ENCODE data around the gene CKS2. TPM values are rescaled to one million over a fixed set of nuclear protein-coding genes. Genes with fewer than 3 reads are reported as not detected.
"Not testable (repeated sequence)": the region's sequence is repeated elsewhere in the genome, so short reads cannot be mapped to it uniquely, and the experiment has no call there.

The CKS2 gene
- total RNA-seq, result 170 TPM

DNA sequence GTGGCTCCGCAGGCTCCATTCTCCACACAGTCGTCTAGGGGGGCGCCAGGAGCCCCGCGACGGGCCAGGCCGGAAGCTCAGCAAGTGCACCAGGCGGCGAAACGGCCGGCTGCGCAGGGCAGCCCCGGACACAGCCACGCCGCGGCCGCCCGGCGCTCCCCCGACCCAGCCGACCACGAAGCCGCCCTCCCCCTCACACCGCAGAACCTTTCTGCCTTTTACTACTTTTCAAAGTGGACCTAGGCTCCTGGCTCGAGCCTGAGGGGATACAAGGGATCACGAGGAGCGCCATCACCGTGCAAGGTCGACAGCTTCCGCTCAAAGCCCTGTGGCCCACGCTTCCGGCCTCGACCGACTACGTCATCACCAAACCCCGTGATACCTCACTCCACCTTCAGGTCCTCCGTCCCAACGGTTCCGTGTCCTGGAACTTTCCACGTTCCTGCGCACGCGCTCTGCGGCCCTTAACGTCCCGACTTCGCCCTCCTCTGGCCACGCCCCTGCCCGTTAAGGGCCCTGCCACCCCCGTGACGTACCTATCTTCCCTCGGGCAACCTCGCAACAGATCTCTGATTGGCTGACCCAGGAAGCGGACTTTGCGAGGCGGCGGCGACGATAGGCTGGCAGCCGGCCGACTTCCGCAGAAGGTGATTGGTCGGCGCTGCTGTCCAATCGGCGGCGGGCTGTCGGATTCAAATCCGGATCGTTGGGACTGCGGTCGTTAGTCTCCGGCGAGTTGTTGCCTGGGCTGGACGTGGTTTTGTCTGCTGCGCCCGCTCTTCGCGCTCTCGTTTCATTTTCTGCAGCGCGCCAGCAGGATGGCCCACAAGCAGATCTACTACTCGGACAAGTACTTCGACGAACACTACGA, at the start of gene CKS2:
TSS of gene CKS2 (plus strand) at position 721 of the 871 bp plus-strand sequence. CDS start at position 819, 98 bp downstream.
- DNase-seq (ENCODE audit: low read depth in 2 of 3, low spot score in 2 of 3), result peak; percentile 99 to 100 (median 100)

DNA sequence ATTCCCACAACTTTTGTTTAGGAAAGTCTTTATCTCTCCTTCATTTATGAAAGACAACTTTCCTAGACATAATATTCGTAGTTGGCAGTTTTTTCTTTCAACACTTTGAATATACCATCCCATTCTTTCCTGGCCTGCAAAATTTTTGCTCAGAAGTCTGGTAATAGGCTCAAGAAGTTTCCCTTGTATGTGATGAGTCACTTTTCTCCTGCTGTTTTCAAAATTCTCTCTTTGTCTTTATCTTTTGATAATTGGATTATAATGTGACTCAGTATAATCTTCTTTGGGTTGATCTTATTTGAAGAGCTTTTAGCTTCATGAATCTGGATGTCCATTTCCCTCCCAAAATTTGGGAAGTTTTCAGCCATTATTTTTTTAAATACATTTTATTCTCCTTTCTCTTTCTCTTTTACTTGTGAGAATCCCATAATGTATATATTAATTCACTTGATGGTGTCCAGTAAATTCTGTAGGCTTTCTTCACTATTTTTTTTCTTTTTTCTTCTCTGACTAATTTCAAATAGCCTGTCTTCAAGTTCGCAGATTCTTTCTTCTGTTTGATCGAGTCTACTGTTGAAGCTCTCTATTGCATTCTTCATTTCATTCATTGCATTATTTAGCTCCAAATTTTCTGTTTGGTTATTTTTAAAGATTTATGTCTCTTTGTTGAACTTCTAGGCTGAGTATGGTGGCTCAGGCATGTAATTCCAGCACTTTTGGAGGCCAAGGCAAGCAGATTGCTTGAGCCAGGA, 37.3 kb upstream of the CKS2 start:
- no peak for DNase-seq (ENCODE audit: low read depth in 2 of 3, low spot score in 2 of 3)

DNA sequence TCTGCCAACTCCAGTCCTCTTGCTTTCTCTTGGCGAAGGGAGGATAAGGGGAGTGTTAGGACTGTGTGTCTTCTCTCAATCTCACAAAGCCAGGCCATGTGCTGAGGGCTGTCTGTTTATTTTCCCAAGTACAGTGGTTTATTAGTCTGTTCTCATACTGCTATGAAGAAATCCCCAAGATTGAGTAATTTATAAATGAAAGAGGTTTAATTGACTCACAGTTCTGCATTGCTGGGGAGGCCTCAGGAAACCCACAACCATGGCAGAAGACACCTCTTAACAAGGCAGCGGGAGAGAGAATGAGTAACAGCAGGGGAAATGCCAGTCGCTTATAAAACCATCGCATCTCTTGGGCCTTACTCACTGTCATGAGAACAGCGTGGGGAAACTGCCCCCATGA, 36.2 kb upstream of the CKS2 start:
- DNase-seq (ENCODE audit: low read depth in 2 of 3, low spot score in 2 of 3), result no peak

DNA sequence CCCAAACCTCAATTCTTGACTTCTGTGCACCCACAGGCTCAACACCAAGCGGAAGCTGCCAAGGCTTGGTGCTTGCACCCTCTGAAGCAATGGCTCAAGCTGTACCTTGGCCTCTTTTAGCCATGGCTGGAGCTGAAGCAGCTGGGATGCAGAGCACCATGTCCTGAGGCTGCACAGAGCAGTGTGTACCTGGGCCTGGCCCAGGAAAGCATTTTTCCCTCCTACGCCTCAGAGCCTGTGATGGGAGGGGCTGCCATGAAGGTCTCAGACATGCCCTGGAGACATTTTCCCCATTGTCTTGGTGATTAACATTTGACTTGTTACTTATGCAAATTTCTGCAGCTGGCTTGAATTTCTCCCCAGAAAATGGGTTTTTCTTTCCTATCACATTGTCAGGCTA, 35.0 kb upstream of the CKS2 start:
- DNase-seq (ENCODE audit: low read depth in 2 of 3, low spot score in 2 of 3), result not testable (repeated sequence)

DNA sequence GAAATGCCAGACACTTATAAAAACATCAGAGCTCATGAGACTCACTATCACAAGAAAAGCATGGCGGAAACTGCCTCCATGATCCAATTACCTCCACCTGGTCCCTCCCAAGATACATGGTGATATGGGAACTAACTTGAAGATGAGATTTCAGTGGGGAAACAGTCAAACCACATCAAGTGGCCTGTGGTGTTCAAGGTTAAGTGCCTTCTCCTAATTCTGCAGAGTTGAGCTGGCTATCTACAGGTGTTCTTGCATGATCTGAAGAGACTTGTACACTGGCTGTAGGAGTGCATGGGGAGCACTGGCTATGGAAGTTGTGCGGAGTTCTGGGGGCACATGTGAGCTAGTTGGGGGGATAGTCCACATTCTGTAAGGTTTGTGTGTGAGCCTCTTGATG, 34.0 kb upstream of the CKS2 start:
- DNase-seq (ENCODE audit: low read depth in 2 of 3, low spot score in 2 of 3), result no peak

DNA sequence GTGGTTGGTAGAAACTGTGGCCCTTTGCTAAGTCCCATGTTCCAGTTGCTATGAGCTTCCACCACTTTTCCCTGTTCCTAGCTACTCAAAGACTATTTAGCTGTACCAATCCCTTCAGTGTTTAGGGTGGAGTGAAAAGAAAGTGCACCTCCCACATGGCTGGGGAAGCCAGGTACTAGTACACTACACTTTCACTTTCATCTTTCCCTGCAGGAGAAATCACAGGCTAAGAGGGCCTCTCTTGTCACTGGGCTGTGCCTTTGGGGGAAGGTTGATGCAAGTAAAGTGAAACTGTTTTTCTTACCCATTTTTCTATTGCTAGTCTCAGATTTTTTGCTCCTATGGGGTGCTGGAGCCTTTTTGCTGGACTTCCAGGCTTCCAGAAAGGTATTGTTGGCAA, 33.5 kb upstream of the CKS2 start:
- peak in 2 of 3 donors; percentile 5 to 46 for DNase-seq (ENCODE audit: low read depth in 2 of 3, low spot score in 2 of 3)

DNA sequence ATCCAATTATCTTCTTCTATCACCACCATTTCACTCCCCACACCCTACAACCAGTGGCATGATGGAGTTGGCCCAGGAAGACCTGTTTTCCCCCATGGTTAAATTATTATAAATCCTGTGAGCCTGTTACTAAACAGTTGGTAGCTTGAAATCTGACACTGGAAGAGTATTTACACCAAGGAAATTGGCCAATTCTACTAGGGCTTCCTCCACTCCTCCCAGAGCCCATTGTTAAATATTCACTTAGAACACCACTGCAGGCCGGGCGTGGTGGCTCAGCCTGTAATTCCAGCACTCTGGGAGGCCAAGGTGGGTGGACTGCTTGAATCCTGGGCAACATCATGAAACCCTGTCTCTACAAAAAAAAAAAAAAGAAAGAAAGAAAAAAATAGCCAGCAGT, 32.4 kb upstream of the CKS2 start:
- DNase-seq (ENCODE audit: low read depth in 2 of 3, low spot score in 2 of 3), result no peak

DNA sequence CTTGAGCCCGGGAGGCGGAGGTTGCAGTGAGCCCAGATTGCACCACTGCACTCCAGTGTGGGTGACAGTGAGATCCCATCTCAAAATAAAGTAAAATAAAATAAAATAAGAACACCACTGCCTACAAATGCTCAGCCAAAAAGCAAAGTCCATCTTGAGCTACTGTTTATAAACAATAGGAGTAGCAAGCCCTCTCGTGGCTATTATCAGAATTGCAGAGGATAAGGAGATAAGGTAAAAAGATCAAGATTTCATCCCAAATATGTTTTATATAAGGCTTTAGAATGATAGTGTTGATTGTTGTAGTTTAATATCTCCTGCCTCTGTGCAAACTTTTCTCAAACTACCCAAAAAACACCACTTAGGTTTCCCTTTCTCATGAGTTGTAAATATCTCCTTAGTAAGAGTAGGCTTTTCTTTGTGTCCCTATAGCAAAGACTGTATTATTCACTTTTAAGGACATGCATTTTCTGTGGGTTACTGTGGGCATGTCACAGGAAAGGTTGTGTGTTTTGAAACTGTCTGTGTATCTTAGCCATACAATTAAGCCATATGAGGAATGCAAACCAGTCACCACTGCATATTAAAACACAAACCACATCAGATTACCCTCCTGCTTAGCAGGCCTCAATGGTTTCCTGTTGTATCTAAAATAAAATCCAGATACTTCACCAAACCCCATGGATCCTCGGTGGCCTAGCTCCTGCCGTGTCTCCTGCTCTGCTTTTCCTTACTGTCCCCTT, 31.8 kb upstream of the CKS2 start:
- DNase-seq (ENCODE audit: low read depth in 2 of 3, low spot score in 2 of 3), result peak in 2 of 3 donors; percentile 29 to 66

DNA sequence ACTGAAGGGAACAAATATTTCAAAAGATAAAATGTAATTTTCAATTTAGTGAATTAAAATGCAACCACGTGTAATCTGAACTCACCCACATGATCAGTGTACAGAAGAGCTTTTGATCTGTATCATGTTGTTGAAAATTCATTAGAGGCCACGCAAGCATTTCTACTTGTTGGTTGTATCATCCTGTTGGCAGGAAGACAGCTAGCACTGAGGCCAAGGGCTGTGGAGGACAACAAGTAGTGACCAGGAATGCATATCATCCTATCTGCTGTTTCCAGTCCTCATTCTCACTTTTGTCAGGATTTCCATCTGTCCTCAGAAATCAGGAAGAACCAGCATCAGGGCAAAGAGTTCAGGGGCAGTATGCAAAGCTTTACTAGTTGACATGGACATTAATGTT, 29.9 kb upstream of the CKS2 start:
- no peak for DNase-seq (ENCODE audit: low read depth in 2 of 3, low spot score in 2 of 3)

DNA sequence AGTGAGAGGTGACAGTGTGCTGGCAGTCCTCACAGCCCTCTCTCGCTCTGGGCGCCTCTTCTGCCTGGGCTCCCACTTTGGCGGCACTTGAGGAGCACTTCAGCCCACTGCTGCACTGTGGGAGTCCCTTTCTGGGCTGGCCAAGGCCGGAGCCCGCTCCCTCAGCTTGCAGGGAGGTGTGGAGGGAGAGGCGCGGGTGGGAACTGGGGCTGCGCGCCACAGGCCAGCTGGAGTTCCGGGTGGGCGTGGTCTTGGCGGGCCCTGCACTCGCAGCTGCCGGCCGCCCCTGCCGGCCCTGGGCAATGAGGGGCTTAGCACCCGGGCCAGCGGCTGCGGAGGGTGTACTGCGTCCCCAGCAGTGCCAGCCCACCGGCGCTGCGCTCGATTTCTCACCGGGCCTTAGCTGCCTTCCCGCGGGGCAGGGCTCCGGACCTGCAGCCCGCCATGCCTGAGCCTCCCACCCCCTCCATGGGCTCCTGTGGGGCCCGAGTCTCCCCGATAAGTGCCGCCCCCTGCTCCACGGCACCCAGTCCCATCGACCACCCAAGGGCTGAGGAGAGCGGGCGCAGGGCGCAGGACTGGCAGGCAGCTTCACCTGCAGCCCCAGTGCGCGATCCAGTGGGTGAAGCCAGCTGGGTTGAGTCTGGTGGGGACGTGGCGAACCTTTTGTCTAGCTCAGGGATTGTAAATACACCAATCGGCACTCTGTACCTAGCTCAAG, 28.6 kb upstream of the CKS2 start:
- not testable (repeated sequence) for DNase-seq (ENCODE audit: low read depth in 2 of 3, low spot score in 2 of 3)

DNA sequence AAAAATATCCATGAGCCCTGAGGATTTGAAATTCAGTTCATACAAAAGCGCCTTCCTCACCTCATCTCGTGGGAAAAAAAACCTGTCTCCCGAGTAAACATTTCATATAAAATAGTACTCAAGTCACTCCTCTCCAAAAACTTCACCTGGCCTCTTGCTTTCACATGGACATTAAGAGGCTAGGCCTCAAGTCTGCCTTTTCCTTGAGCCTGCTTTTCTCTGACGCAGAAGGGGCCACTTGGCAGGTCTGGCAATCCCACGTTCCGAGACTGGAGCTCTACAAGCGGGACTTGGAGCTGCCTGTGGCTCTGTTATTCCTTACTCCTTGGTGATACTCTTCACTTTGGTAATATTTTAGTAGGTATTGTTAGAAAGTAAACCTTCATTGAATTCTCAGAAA, 26.9 kb upstream of the CKS2 start:
- DNase-seq (ENCODE audit: low read depth in 2 of 3, low spot score in 2 of 3), result no peak

DNA sequence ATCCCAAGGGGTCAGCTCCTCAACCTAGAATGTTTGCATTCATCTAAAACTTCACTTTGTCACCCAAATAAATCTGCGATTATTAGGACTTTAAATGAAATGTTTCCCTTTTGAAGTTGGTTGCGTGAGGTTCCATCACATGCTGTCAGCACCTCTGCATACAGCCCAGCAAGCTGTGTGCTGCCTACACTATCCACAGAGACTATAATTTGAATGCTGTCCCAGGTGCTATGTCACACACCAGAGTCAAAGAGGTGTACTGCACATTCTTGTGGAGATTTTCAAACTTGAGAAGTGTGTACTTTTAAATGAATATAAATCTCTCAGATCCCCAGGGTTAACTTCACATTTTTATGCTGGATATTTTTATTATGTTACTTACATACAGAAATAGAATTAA, 19.3 kb upstream of the CKS2 start:
- no peak for DNase-seq (ENCODE audit: low read depth in 2 of 3, low spot score in 2 of 3)

DNA sequence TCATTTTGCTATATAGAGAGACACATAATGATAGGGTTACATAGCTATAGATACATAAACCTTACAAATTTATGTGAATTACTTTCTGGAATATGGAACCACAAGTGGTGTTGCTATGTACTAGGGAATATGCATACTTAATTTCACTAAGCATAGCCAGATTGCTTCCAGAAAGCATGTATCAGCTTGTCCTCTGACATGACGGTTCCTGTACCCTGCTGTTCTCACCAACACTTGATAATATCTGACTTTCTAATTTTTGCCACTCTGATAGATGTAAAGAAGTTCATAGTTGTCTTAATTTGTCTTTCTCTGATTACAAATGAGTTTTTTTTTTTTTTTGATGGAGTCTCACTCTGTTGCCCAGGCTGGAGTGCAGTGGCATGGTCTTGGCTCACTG, 18.0 kb upstream of the CKS2 start:
- DNase-seq (ENCODE audit: low read depth in 2 of 3, low spot score in 2 of 3), result no peak

DNA sequence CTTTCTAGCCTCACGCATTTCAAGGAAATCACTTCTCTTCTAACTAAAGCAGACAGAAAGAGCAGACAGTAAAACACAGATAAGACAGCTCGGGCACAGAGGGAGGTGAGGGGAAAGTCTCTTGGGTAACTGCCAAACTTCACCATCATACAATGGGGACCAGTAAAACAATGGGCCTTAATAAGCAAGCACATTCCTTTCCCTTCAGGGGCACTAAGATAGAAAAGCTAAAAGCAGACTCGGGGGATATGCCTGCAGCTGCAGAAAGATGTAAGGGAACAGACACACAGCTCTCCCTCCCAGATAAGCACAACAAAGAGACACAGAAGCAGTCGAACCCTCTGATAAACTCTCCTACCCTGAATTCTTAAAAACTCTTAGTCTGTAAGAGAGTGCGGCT, 15.6 kb upstream of the CKS2 start:
- no peak for DNase-seq (ENCODE audit: low read depth in 2 of 3, low spot score in 2 of 3)

DNA sequence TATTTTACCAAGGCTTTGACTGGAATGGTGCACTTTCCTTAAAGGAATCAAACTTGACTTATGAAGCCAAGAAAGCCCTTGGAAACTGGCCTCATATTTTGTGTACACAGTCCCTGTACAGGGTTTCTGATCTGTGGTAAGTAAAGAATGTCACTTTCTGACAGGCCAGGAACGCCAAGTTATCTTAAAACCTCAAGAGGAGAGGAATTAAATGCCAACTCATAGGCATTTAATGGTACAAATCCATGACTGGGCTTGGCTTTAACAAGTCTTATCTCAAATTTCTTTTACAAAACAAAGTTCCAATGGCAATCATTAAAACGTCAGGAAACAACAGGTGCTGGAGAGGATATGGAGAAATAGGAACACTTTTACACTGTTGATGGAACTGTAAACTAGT, 9.0 kb upstream of the CKS2 start:
- DNase-seq (ENCODE audit: low read depth in 2 of 3, low spot score in 2 of 3), result not testable (repeated sequence)

DNA sequence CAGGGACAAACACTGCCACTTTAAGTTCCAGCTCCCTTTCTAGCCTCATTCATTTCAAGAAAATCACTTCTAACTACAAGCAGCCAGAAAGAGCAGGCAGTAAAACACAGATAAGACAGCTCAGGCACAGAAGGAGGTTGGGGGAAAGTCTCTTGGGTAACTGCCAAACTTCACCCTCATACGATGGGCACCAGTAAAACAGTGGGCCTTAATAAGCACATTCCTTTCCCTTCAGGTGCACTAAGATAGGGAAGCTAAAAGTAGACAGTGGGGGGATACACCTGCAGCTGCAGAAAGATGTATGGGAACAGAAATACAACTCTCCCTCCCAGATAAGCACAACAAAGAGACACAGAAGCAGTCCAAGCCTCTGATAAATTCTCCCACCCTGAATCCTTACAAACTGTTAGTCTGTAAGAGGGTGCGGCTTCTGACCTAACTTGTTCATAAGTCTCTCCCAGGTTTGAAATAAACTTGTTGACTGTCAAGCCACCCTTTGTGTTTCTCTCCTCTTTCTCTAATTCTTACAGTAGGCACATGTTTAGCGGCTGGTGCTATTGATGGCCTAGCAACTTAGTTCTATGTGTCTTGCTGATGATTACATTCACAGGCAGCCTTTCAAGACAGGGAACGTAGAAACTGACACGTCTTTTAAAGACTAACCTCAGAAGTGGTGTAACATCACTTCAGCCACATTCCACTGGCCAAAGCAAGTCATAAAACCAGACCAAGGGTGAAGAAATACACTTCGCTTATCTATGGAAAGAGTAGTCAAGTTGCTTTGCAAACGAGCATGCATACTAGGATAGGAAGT, 6.8 kb upstream of the CKS2 start:
- no peak for DNase-seq (ENCODE audit: low read depth in 2 of 3, low spot score in 2 of 3)

DNA sequence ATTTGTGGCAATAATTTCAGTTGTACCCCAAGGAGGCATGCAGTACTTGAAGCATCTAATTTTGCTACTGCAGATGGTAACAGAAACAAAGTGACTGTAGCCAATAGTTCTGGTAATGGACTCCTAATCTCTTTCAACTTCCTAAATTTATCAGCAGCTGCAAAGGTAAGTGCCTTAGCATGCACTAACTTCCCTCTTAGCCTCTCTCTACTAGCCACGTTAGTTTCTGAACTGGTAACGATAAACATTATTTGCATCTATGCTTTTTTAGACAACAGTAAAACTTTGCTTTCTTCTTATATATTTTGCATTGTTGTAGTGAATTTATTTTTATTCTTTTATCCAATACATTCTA, 6.2 kb upstream of the CKS2 start:
- no peak for DNase-seq (ENCODE audit: low read depth in 2 of 3, low spot score in 2 of 3)

DNA sequence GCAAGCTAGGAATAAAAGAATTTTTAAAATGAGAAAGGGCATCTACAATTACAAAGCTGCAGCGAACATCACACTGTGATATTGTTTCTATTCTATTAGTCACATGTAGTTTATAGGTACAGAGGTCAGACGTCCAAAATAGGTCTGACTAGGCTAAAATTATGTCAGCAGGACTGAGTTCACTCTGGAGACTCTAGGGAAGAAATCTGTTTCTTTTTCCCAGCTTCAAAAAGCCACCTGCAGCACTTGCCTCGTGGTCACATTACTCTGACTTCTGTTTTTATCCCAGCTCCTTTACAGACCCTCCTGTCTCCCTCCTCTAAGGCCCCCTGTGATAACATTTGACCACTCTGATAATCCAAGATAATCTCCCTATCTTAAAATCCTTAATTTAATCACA, 5.1 kb upstream of the CKS2 start:
- DNase-seq (ENCODE audit: low read depth in 2 of 3, low spot score in 2 of 3), result no peak

DNA sequence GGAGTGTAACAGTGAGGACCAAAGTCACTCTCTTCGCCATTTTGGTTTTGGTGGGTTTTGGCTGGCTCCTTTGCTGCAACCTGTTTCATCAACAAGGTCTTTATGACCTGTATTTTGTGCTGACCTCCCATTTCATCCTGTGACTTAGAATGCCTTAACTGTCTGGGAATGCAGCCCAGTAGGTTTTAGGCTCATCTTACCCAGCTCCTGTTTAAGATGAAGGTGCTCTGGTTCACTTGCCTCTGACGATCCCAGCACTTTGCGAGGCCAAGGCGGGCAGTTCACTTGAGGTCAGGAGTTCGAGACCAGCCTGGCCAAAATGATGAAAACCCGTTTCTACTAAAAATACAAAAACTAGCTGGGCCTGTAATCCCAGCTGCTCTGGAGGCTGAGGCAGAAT, 1.8 kb upstream of the CKS2 start:
- no peak for DNase-seq (ENCODE audit: low read depth in 2 of 3, low spot score in 2 of 3)
